GM13976 (cell line): ENCODE data around the gene HOXB3.

ENCODE experiments used
- DNase-seq: peaks from one replicate; pipeline ENCODE4 v3.0.0; 2012; ENCODE audit warnings: low spot score
- CTCF ChIP-seq: IDR thresholded peaks from 2 replicates; pipeline ENCODE4 v1.5.1; 2012; ENCODE audit warnings: borderline replicate concordance, mild to moderate bottlenecking; ENCODE audit not compliant: insufficient read depth; ENCODE audit errors: extremely low read depth, missing control alignments, control extremely low read depth
- in situ Hi-C: fragments of 300-500 bp; cut with MboI; formaldehyde crosslinking; loops from one replicate; pipeline ENCODE4 v1.12.0; 2022; ENCODE audit warnings: low sequenced_read_pairs, mixed read lengths, inconsistent platforms; ENCODE audit not compliant: unreplicated experiment

Gene HOXB3

GRCh38 chr17:48597528-48597777 lies 7.4 kb upstream of the HOXB3 start:
- in situ Hi-C loops: no loop called here
- TF ChIP-seq CTCF: no peak
- no peak for DNase-seq

GRCh38 chr17:48596735-48597527 lies 6.9 kb upstream of the HOXB3 start:
- DNase-seq: no peak
- no peak for TF ChIP-seq CTCF
- in situ Hi-C loops: no loop called here

- in situ Hi-C loops: no loop called here
- DNase-seq: no peak
- no peak for TF ChIP-seq CTCF
These were observed 6.1 kb upstream of the HOXB3 start for GRCh38 chr17:48596000-48596734.

GRCh38 chr17:48595278-48595999 lies 5.4 kb upstream of the HOXB3 start:
- no peak for DNase-seq
- in situ Hi-C loops: no loop called here
- TF ChIP-seq CTCF: no peak

GRCh38 chr17:48594538-48595277 lies 4.7 kb upstream of the HOXB3 start:
- DNase-seq: no peak
- TF ChIP-seq CTCF: no peak
- in situ Hi-C loops: no loop called here
